HG02588 (cell line): ENCODE results near the gene FMNL2.

Experiments
- ATAC-seq: cut with Tn5 transposase; IDR thresholded peaks from one replicate; pipeline ENCODE4 v1.9.1; 2021; ENCODE audit warnings: mild to moderate bottlenecking, moderate library complexity; ENCODE audit not compliant: unreplicated experiment

The FMNL2 gene

DNA sequence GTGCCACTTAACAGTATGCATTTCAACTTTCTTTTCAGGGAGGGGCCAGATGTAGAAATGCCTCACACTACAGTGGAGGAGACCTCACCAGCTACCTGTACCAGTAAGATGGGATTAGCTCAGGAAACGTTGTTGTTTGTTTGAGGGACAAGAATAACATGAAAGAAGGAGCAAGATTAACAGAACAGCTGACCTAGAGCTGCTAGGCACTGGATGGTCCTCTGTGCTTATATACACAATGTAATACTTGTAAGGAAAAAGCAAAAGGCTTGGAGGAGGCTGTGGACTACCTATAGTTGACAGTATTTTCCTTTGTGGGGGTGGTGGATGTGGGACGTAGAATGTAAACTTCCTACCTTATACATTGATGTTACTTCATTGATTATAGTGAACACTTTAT lies 154.4 kb downstream of the FMNL2 start:
- no peak for ATAC-seq

GRCh38 chr2:152490686-152491455 lies 155.9 kb downstream of the FMNL2 start:
- ATAC-seq, result no peak

GRCh38 chr2:152492131-152492530 lies 157.2 kb downstream of the FMNL2 start:
- no peak for ATAC-seq

DNA sequence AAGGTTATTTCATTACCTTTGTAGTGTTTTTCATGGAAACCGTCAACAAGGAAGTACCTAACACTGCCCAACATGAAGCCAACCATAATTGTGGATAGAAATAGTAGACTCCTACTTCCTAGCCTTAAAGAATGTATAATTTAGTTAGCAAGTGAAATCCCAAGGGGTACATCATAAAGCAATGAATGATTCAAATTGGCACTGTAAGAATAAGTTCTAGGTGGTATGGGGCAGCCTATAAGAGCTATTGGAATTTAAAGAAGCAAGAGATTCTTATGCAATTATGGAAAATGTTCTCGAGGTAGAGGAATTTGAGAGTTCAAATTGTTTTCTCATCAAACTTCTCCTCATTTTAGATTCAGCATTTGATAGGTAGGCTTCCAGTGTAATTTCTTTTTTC lies 157.9 kb downstream of the FMNL2 start:
- ATAC-seq, result no peak

GRCh38 chr2:152493417-152493816 lies 158.4 kb downstream of the FMNL2 start:
- ATAC-seq, result no peak

- ATAC-seq, result no peak
Observed at GRCh38 chr2:152493945-152494528, 159.1 kb downstream of the FMNL2 start.

DNA sequence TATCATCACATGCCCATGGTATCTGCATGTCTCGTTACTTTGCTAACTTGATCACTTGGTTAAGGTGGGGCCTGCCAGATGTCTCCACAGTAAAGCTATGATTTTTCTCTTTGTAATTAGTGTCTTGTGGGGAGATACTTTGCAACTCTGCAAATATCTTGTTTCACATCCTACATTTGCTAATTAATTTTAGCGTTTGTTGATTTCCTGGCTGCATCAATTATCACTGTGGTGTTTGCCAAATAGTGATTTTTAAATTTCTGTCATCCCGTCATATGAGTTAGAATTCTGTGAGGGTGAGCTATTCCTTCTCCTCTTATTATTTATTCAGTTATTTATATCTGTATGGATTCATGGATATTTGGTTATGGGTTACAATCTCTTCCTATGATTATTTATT lies 161.4 kb downstream of the FMNL2 start:
- ATAC-seq, result no peak

- ATAC-seq, result peak; percentile 62
Observed at GRCh38 chr2:152497481-152498052, 162.6 kb downstream of the FMNL2 start.

DNA sequence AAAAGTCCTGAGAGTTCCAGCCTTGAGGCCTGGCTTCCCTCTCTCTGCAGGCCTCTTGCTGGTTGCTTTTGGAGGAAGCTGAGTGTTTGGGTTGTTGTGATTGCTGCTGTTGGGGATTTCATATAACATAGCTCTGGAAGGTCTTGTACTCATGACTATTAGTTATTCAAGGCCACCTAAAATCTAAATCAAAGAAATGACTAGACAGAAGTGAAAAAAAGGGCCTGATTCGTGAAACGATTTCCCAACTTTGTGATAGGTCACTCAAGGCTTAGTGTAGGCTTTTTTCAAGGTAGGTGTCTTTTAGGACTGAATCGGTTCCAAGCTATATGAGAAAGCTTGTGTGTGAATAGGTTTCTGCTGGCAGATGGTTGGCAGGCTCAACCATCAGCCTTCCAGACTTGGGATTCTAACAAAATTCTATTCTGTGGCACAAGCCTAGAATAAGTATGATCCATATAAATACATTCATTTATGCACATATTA lies 164.4 kb downstream of the FMNL2 start:
- no peak for ATAC-seq

- peak; percentile 43 for ATAC-seq
Observed at GRCh38 chr2:152499896-152500735, 165.1 kb downstream of the FMNL2 start.

GRCh38 chr2:152500772-152501171 lies 165.8 kb downstream of the FMNL2 start:
- no peak for ATAC-seq

DNA sequence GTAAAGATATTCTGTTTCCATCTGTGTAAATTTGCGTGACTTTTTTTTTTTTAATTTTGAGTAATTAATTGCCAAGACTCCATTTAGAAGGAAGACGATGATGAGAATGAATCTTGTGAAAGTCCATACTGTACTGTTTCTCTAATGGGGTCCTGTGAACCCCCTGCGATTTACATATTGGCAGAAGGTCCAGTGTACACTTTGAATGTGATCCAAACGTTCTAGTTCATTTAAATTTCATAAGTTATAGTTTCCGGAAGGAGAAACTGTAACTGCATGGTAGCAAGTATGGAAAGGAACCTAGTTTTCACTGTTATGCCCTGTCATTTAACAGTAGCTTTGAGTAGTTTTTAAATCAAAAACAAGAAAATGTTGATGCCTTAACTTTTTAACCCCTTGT lies 166.7 kb downstream of the FMNL2 start:
- no peak for ATAC-seq

- no peak for ATAC-seq
Observed at GRCh38 chr2:152504618-152505017, 169.6 kb downstream of the FMNL2 start.

GRCh38 chr2:152505495-152505906 lies 170.5 kb downstream of the FMNL2 start:
- no peak for ATAC-seq

DNA sequence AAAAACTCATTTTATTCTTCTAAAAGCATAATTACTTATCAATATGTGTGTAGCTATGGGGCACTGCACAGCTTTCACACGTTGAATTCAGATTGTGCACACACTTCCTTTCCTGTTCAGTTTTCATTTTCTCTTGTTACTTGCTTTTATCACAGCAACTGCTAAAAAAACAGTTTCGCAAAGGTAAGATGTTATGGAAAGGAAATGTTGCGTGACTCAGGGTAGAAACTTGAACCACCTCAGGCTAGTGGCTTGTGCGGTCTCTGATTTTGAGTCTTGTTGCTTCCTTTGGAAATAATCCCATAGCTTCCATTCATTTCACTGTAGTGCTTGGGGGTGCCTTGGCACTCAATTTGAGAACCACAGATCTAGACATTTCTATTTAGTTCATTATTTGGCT lies 171.9 kb downstream of the FMNL2 start:
- ATAC-seq, result peak; percentile 59

DNA sequence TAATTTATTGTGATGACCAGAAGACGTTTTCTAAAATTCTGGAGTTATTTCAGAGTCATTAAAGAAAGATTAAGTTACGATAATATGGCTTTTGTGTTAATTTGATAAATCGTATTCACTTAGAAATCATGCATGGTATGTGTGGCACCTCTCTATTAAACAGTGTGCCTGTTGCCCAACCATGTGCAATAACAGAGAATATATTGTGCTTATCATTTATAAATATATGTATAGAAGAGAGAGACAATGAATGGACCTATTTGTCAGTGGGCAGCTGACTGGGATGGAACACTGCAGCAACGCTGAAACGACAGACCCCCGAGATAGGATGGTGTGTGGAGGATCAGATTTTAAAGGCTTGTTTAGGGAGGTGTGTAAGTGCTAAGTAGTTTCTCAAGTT lies 172.9 kb downstream of the FMNL2 start:
- no peak for ATAC-seq

GRCh38 chr2:152508446-152508845 lies 173.5 kb downstream of the FMNL2 start:
- ATAC-seq, result no peak

GRCh38 chr2:152509772-152510491 lies 175.0 kb downstream of the FMNL2 start:
- ATAC-seq, result no peak

DNA sequence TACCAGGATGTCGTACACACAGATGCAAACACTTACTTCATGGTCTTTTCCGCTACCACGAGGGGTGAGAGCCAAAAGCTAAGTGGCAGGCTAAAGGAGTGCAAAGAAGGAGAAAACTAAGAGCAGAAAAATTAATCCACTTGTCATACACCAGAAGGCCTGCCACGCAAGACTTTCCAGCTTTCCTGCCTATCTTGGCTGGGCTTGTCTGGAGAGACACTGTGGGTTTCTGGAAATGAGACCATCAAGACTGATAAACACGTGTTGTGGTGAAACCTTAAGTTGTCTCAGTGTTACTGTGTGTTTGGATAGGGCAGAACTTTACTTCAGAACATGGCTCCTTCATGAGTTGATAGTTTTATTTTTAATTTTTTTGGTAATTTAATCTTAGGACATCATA lies 175.6 kb downstream of the FMNL2 start:
- no peak for ATAC-seq

DNA sequence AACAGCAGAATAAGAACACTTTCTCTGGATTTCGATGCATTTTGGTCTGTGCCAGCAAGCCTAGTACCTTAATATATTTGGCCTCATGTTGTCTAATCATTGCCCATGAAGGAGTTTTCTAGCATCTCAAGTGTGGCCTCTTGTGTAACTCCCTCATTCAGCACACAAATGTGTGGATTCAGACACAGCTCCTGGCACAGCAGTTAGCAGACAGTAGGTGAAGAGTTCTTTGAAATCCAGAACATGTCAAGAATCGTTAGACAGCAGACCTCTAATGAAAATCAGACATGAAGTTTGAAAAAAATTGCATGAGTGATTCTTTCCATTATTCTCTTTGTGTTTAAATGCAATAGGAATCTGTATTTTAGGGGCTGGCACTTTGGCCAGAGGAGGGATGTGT lies 177.0 kb downstream of the FMNL2 start:
- ATAC-seq, result no peak

DNA sequence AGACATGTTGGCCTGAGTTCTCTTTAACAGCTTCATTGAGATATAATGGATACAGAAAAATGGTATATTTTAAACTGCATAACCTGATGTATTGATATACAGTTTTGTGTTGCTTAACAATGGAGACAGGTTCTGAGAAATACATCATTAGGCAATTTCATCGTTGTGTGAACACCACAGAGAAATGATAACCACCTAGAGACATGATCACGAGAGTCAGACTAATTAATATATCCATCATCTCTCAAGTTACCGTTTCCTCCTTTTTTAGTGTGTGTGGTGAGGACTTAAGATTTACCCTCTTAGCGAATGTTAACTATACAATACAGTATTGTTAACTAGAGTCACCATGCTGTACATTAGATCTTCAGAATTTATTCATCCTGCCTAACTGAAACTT lies 178.1 kb downstream of the FMNL2 start:
- no peak for ATAC-seq
